Right lobe of liver (tissue), 6 donors: ENCODE measurements around the gene DUSP16. TPM values are rescaled to one million over a fixed set of nuclear protein-coding genes. Genes with fewer than 3 reads are reported as not detected.

Experiments used
- ATAC-seq, 4 donors: fragments of 200-7000 bp; cut with Tn5 transposase; one replicate each; pipeline ENCODE4 v1.9.1; 2020; ENCODE audit warnings: mild to moderate bottlenecking in 4 of 4, moderate library complexity in 4 of 4
- DNase-seq, 3 donors: peaks; one replicate each; pipeline ENCODE4 v3.0.0-alpha.2; 2020
- H3K27ac ChIP-seq, 3 donors: fragments of 200-600 bp; one replicate each; pipeline ENCODE4 v1.8.0; 2022
- H3K27me3 ChIP-seq, 2 donors: fragments of 200-600 bp; one replicate each; pipeline ENCODE4 v1.8.0; 2022
- H3K36me3 ChIP-seq, 4 donors: fragments of 200-600 bp; sonication (generic) in 1 of 4; one replicate each; pipeline versions ENCODE4 v1.5.1 to v1.8.0; 2017 to 2022; ENCODE audit warnings: control low read depth in 1 of 4
- H3K4me1 ChIP-seq, 4 donors: fragments of 200-600 bp; sonication (generic) in 1 of 4; one replicate each; pipeline versions ENCODE4 v1.5.1 to v1.8.0; 2017 to 2022; ENCODE audit warnings: control low read depth in 1 of 4
- H3K4me3 ChIP-seq, 3 donors: fragments of 200-600 bp; one replicate each; pipeline ENCODE4 v1.8.0; 2022
- H3K9me3 ChIP-seq, 4 donors: fragments of 200-600 bp; sonication (generic) in 1 of 4; one replicate each; pipeline versions ENCODE4 v1.5.1 to v1.8.0; 2017 to 2022; ENCODE audit warnings: control low read depth in 1 of 4
- CTCF ChIP-seq, 4 donors: fragments of 200-600 bp in 3 of 4; fragments of 450-650 bp in 1 of 4; IDR thresholded peaks; one replicate each; pipeline versions ENCODE4 v1.5.1 to v1.8.0; 2016 to 2022; ENCODE audit warnings: antibody characterized with exemption in 4 of 4, mild to moderate bottlenecking in 2 of 4
- POLR2A ChIP-seq: fragments of 450-650 bp; IDR thresholded peaks from one replicate; pipeline ENCODE4 v1.6.1; 2017; ENCODE audit warnings: antibody characterized with exemption, mild to moderate bottlenecking
- WGBS: methylation state at CpG from one replicate; pipeline ENCODE4 v1.1.6; 2018; ENCODE audit warnings: low coverage, low lambda C conversion rate; ENCODE audit not compliant: insufficient coverage; ENCODE audit errors: missing lambda C conversion rate; 5-methylcytosine and 5-hydroxymethylcytosine counted together
- intact Hi-C, 2 donors: fragments of 100-400 bp; cut with DNase I; formaldehyde crosslinking; loops; one replicate each; pipeline versions ENCODE4 v1.11.2 to v1.14.1; 2022
- total RNA-seq, 6 experiments: library from RNA; depleted of rRNA in 2 of 6; stranded (reverse); fragments of >200 nt in 2 of 6; fragmentation: NEBNext Ultra II Directional in 3 of 6; extraction: Animal tissue kit (Norgen Biotek cat#: 25700) in 3 of 6; gene quantifications; one replicate each; pipeline versions ENCODE4 v1.1.0 to v1.2.4, GENCODE V29; 2016 to 2023
- donor health status: DM: no; HTN: yes; CAD: no.
- donor health status: DM: no; HTN: no; CAD: no.
- donor health status: DM: no; HTN: no; CAD: no.
- donor health status: DM: no; HTN: yes; CAD: no.
- donor health status: DM: no; HTN: yes; CAD: no.

The DUSP16 gene
- total RNA-seq, 6 experiments from 2014 or later: 41.9 to 74.2 (median 48.4) TPM

- DNase-seq (no peak), ATAC-seq (no peak)
- WGBS: 63% methylated on average over 2 of the region's 2 CpGs
- Histone ChIP-seq H3K36me3 (no peaks in the 10 kb centered on the region), H3K4me1 (peaks cover 0 to 12% (median 0%) of the 10 kb centered on the region in 4 donors), H3K9me3 (no peaks in the 10 kb centered on the region), H3K4me3 (no peak overlapping the region), H3K27ac (no peak overlapping the region), H3K27me3 (no peaks in the 10 kb centered on the region)
- TF ChIP-seq POLR2A: no peak
- no peak for TF ChIP-seq CTCF (IDR thresholded peaks at IDR 0.05)
- intact Hi-C loops: no loop called here
Observed at GRCh38 chr12:12428047-12428446, 134.6 kb downstream of the DUSP16 start.

- no peaks in the 10 kb centered on the region for H3K9me3 ChIP-seq
- H3K4me1 ChIP-seq: peaks cover 0 to 8% (median 0%) of the 10 kb centered on the region in 4 donors
- H3K36me3 ChIP-seq: no peaks in the 10 kb centered on the region
- H3K27ac ChIP-seq: no peak overlapping the region
- DNase-seq (no peak), ATAC-seq (no peak)
- 89% methylated on average over 3 of the region's 4 CpGs for WGBS
- no peaks in the 10 kb centered on the region for H3K27me3 ChIP-seq
- intact Hi-C loops: no loop called here
- H3K4me3 ChIP-seq: no peak overlapping the region
- no peak for TF ChIP-seq POLR2A
- no peak for TF ChIP-seq CTCF (IDR thresholded peaks at IDR 0.05)
Observed at GRCh38 chr12:12427568-12427967, 135.1 kb downstream of the DUSP16 start.

- Histone ChIP-seq H3K9me3 (no peaks in the 10 kb centered on the region), H3K36me3 (no peaks in the 10 kb centered on the region), H3K27me3 (no peaks in the 10 kb centered on the region), H3K27ac (no peak overlapping the region), H3K4me1 (no peaks in the 10 kb centered on the region), H3K4me3 (no peak overlapping the region)
- intact Hi-C loops: no loop called here
- ATAC-seq (peak in 2 of 4 donors; percentile 25 to 55), DNase-seq (no peak)
- 25% methylated on average over 1 of the region's 1 CpG for WGBS
- TF ChIP-seq POLR2A (no peak), CTCF (IDR thresholded peaks at IDR 0.05) (no peak)
Observed at GRCh38 chr12:12425616-12426015, 137.0 kb downstream of the DUSP16 start.

- Histone ChIP-seq H3K36me3 (no peaks in the 10 kb centered on the region), H3K9me3 (no peaks in the 10 kb centered on the region), H3K4me1 (no peaks in the 10 kb centered on the region), H3K4me3 (no peak overlapping the region), H3K27me3 (no peaks in the 10 kb centered on the region), H3K27ac (no peak overlapping the region)
- TF ChIP-seq POLR2A (no peak), CTCF (IDR thresholded peaks at IDR 0.05) (no peak)
- DNase-seq (no peak), ATAC-seq (no peak)
- intact Hi-C loops: no loop called here
- WGBS: 33% methylated on average over 1 of the region's 2 CpGs
Observed at GRCh38 chr12:12425001-12425400, 137.7 kb downstream of the DUSP16 start.

Other genes starting within 250 kb of the DUSP16 start
- gene MANSC1, start 212.6 kb downstream of the DUSP16 start, total RNA-seq: 10 to 100 TPM in 1 of 6 experiments, 1 to 10 TPM in 5; 8.1 to 13.8 (median 8.8) TPM
- gene BORCS5, start 205.8 kb downstream of the DUSP16 start, total RNA-seq: 10 to 100 TPM in 1 of 6 experiments, 1 to 10 TPM in 5; 6.0 to 11.1 (median 8.0) TPM
- gene CREBL2, start 49.0 kb upstream of the DUSP16 start, total RNA-seq: 10 to 100 TPM; 24.3 to 28.5 (median 26.8) TPM
- gene GPR19, start 133.3 kb upstream of the DUSP16 start, total RNA-seq: under 1 TPM in 1 of 6 experiments, not detected in 5; 0.11 TPM
- gene CDKN1B, start 154.5 kb upstream of the DUSP16 start, total RNA-seq: 10 to 100 TPM; 18.3 to 28.6 (median 24.5) TPM
- gene APOLD1, start 222.8 kb upstream of the DUSP16 start, total RNA-seq: 1 to 10 TPM in 4 of 6 experiments, under 1 TPM in 2; 0.27 to 5.6 (median 1.2) TPM